Glutamatergic neuron (in vitro differentiated cells): Measurements from ENCODE around the gene SDR39U1. TPM values are rescaled to one million over a fixed set of nuclear protein-coding genes. Genes with fewer than 3 reads are reported as not detected.

Source experiments
- DNase-seq: peaks from one replicate; pipeline ENCODE4 v3.0.0; 2022
- H3K27ac Mint-ChIP-seq: one replicate; pipeline ENCODE4 v1.8.0; 2020; ENCODE audit warnings: mild to moderate bottlenecking, mixed read lengths, inconsistent platforms; ENCODE audit not compliant: unreplicated experiment
- H3K27me3 Mint-ChIP-seq: one replicate; pipeline ENCODE4 v1.8.0; 2020; ENCODE audit warnings: mild to moderate bottlenecking, moderate library complexity, mixed read lengths, inconsistent platforms; ENCODE audit not compliant: unreplicated experiment
- H3K36me3 Mint-ChIP-seq: one replicate; pipeline ENCODE4 v1.8.0; 2020; ENCODE audit warnings: mild to moderate bottlenecking, mixed read lengths, inconsistent platforms; ENCODE audit not compliant: unreplicated experiment
- H3K4me1 Mint-ChIP-seq: one replicate; pipeline ENCODE4 v1.8.0; 2020; ENCODE audit warnings: mild to moderate bottlenecking, low read depth, mixed read lengths, inconsistent platforms; ENCODE audit not compliant: unreplicated experiment
- H3K4me3 Mint-ChIP-seq: one replicate; pipeline ENCODE4 v1.8.0; 2020; ENCODE audit warnings: mild to moderate bottlenecking, mixed read lengths, inconsistent platforms; ENCODE audit not compliant: unreplicated experiment
- H3K9me3 Mint-ChIP-seq: one replicate; pipeline ENCODE4 v1.8.0; 2020; ENCODE audit warnings: mild to moderate bottlenecking, moderate library complexity, mixed read lengths, inconsistent platforms; ENCODE audit not compliant: unreplicated experiment
- total RNA-seq: library from RNA; stranded (reverse); fragmentation: NEBNext Ultra II Directional; extraction: Animal tissue kit (Norgen Biotek cat#: 25700); gene quantifications from one replicate; pipeline ENCODE4 v1.2.1, GENCODE V29; 2021; ENCODE audit not compliant: unreplicated experiment
- TF ChIP-seq, protein P1 (sequence below): fragments of 200-600 bp; sonication (generic); IDR thresholded peaks from one replicate; pipeline ENCODE4 v1.5.0; 2021; ENCODE audit not compliant: partially characterized antibody, unreplicated experiment

The SDR39U1 gene
- total RNA-seq, 1 donor from 2014 or later, result 70.4 TPM

- H3K4me1 Mint-ChIP-seq, result no peaks in the 10 kb centered on the region
- no peaks in the 10 kb centered on the region for H3K36me3 Mint-ChIP-seq
- H3K9me3 Mint-ChIP-seq, result no peaks in the 10 kb centered on the region
- peaks cover 2% of the 10 kb centered on the region for H3K27me3 Mint-ChIP-seq
- peak overlapping the region; percentile 80 for H3K4me3 Mint-ChIP-seq
- H3K27ac Mint-ChIP-seq, result peak overlapping the region; percentile 17
- no peak for DNase-seq
- TF ChIP-seq, protein P1, sequence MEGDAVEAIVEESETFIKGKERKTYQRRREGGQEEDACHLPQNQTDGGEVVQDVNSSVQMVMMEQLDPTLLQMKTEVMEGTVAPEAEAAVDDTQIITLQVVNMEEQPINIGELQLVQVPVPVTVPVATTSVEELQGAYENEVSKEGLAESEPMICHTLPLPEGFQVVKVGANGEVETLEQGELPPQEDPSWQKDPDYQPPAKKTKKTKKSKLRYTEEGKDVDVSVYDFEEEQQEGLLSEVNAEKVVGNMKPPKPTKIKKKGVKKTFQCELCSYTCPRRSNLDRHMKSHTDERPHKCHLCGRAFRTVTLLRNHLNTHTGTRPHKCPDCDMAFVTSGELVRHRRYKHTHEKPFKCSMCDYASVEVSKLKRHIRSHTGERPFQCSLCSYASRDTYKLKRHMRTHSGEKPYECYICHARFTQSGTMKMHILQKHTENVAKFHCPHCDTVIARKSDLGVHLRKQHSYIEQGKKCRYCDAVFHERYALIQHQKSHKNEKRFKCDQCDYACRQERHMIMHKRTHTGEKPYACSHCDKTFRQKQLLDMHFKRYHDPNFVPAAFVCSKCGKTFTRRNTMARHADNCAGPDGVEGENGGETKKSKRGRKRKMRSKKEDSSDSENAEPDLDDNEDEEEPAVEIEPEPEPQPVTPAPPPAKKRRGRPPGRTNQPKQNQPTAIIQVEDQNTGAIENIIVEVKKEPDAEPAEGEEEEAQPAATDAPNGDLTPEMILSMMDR, result no peak
Measured at GRCh38 chr14:24430682-24431568, 11.7 kb downstream of the SDR39U1 start.

GRCh38 chr14:24430143-24430681 is 12.4 kb downstream of the SDR39U1 start:
- H3K4me3 Mint-ChIP-seq, result peak overlapping the region; percentile 80
- H3K9me3 Mint-ChIP-seq, result no peaks in the 10 kb centered on the region
- H3K4me1 Mint-ChIP-seq, result no peaks in the 10 kb centered on the region
- H3K36me3 Mint-ChIP-seq, result no peaks in the 10 kb centered on the region
- peak; percentile 64 for DNase-seq
- TF ChIP-seq, protein P1, result no peak
- peaks cover 2% of the 10 kb centered on the region for H3K27me3 Mint-ChIP-seq
- peak overlapping the region; percentile 48 for H3K27ac Mint-ChIP-seq

DNA sequence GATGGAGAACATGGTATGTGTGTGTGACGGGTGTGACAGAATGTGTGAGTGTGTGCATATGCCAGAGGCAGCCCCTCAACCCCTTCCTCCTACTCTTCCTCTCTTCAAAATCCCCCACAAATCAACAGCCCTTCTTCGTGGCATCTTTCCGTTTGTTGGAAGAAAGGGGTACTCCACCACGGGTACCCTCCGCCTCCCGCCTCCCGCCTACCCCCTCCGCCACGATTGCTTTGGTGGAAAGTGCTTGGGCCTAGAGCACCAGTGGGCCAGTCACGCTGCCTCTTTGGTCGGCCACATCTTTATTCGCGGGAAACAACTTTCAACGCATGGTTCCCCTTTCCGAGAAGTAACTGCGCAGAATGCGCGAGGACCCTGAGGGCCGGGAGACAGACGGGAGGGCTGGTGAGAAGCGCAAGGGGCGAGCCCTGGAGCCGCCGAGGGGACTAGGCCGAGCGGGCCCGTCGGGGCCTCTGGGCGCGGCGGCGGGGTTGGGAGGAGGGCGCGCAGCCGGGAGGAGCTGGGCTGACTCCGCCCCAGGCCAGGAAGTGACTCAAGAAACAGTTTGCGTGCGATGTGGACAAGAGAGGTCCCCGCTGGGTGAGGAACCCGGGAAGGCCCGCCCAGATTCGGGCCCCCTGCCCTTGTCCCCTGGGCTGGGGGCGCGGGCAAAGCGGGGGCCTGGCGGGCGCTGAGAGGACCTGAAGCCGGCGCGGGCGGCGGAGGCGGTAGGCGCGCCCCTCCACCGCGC is 13.0 kb downstream of the SDR39U1 start, which contains the start of the genes CBLN3 and KHNYN:
Gene CBLN3, minus strand, starts transcription at position 274 of the 748 bp plus-strand sequence. CDS start 614 bp downstream, outside the sequence.
Gene KHNYN, plus strand, starts transcription at position 560 of the 748 bp plus-strand sequence. CDS start 777 bp downstream, outside the sequence.
- H3K27me3 Mint-ChIP-seq, result peaks cover under 1% of the 10 kb centered on the region
- H3K36me3 Mint-ChIP-seq, result no peaks in the 10 kb centered on the region
- H3K4me3 Mint-ChIP-seq, result peak within 1 kb of the TSS; percentile 83
- TF ChIP-seq, protein P1, result no peak
- H3K27ac Mint-ChIP-seq, result peak within 1 kb of the TSS; percentile 54
- no peaks in the 10 kb centered on the region for H3K9me3 Mint-ChIP-seq
- DNase-seq, result peak; percentile 77
- H3K4me1 Mint-ChIP-seq, result no peaks in the 10 kb centered on the region

- H3K27ac Mint-ChIP-seq, result no peak overlapping the region
- no peaks in the 10 kb centered on the region for H3K36me3 Mint-ChIP-seq
- H3K27me3 Mint-ChIP-seq, result no peaks in the 10 kb centered on the region
- no peaks in the 10 kb centered on the region for H3K4me1 Mint-ChIP-seq
- no peaks in the 10 kb centered on the region for H3K9me3 Mint-ChIP-seq
- H3K4me3 Mint-ChIP-seq, result peak overlapping the region; percentile 83
- TF ChIP-seq, protein P1, result no peak
- DNase-seq, result no peak
Measured at GRCh38 chr14:24428628-24429394, 13.8 kb downstream of the SDR39U1 start.
